H9 (cell line): ENCODE results near the gene ROBO1. TPM values are rescaled to one million over a fixed set of nuclear protein-coding genes. Genes with fewer than 3 reads are reported as not detected.

Experiments
- DNase-seq: peaks from one replicate; pipeline ENCODE4 v3.0.0-alpha.2; 2017
- H2AFZ ChIP-seq: one replicate; pipeline ENCODE4 v1.6.1; 2013; ENCODE audit warnings: mild to moderate bottlenecking, low read length, control low read depth, moderate library complexity
- H2AK5ac ChIP-seq: 2 replicates; pipeline ENCODE4 v1.6.1; 2013; ENCODE audit warnings: low read length, control low read depth, mixed read lengths; ENCODE audit not compliant: insufficient read length
- H2BK120ac ChIP-seq: one replicate; pipeline ENCODE4 v1.6.1; 2013; ENCODE audit warnings: low read depth, mild to moderate bottlenecking, low read length, control low read depth, inconsistent platforms; ENCODE audit not compliant: poor library complexity, severe bottlenecking
- H2BK12ac ChIP-seq: 2 replicates; pipeline ENCODE4 v1.6.1; 2013; ENCODE audit warnings: low read length, control low read depth, mixed read lengths, low read depth; ENCODE audit not compliant: insufficient read length
- H2BK15ac ChIP-seq: 2 replicates; pipeline ENCODE4 v1.6.1; 2013; ENCODE audit warnings: low read depth, low read length, control low read depth
- H2BK20ac ChIP-seq: one replicate; pipeline ENCODE4 v1.6.1; 2013; ENCODE audit warnings: low read depth, mild to moderate bottlenecking, low read length, control low read depth, inconsistent platforms; ENCODE audit not compliant: poor library complexity, severe bottlenecking
- H2BK5ac ChIP-seq: 2 replicates; pipeline ENCODE4 v1.6.1; 2013; ENCODE audit warnings: low read length, control low read depth, mixed read lengths; ENCODE audit not compliant: insufficient read length
- H3K14ac ChIP-seq: 2 replicates; pipeline ENCODE4 v1.6.1; 2013; ENCODE audit warnings: low read length, control low read depth; ENCODE audit not compliant: insufficient read depth
- H3K18ac ChIP-seq: 2 replicates; pipeline ENCODE4 v1.6.1; 2013; ENCODE audit warnings: low read depth, mild to moderate bottlenecking, mixed read lengths, low read length, control low read depth; ENCODE audit not compliant: insufficient read length
- H3K23ac ChIP-seq: 2 replicates; pipeline ENCODE4 v1.6.1; 2013; ENCODE audit warnings: low read length, control low read depth, mixed read lengths, low read depth; ENCODE audit not compliant: insufficient read length
- H3K23me2 ChIP-seq: 2 replicates; pipeline ENCODE4 v1.6.1; 2013; ENCODE audit warnings: low read depth, mild to moderate bottlenecking, mixed read lengths, low read length, control low read depth; ENCODE audit not compliant: insufficient read length, poor library complexity, severe bottlenecking
- H3K27ac ChIP-seq: 2 replicates; pipeline ENCODE4 v1.5.1; 2013; ENCODE audit warnings: low read length, control low read depth, mixed read lengths, low read depth; ENCODE audit not compliant: insufficient read length
- H3K27me3 ChIP-seq: 2 replicates; pipeline ENCODE4 v1.6.1; 2013; ENCODE audit warnings: low read length, control low read depth, inconsistent platforms; ENCODE audit not compliant: insufficient read depth
- H3K4ac ChIP-seq: 2 replicates; pipeline ENCODE4 v1.6.1; 2013; ENCODE audit warnings: low read depth, mild to moderate bottlenecking, control low read depth, inconsistent platforms, low read length, moderate library complexity
- H3K4me1 ChIP-seq: 2 replicates; pipeline ENCODE4 v1.6.1; 2013; ENCODE audit warnings: low read length, control low read depth, inconsistent platforms; ENCODE audit not compliant: insufficient read depth
- H3K4me2 ChIP-seq: 2 replicates; pipeline ENCODE4 v1.6.1; 2013; ENCODE audit warnings: low read length, control low read depth, mixed read lengths; ENCODE audit not compliant: insufficient read length, insufficient read depth
- H3K56ac ChIP-seq: 2 replicates; pipeline ENCODE4 v1.6.1; 2013; ENCODE audit warnings: low read depth, mild to moderate bottlenecking, mixed read lengths, low read length, control low read depth; ENCODE audit not compliant: insufficient read length
- H3K79me1 ChIP-seq: 2 replicates; pipeline ENCODE4 v1.6.1; 2013; ENCODE audit warnings: low read depth, mild to moderate bottlenecking, moderate library complexity, low read length, control low read depth, inconsistent platforms; ENCODE audit not compliant: insufficient read depth, poor library complexity, severe bottlenecking
- H3K79me2 ChIP-seq: 2 replicates; pipeline ENCODE4 v1.6.1; 2013; ENCODE audit warnings: low read length, control low read depth, inconsistent platforms; ENCODE audit not compliant: insufficient read depth
- H3K9ac ChIP-seq: 2 replicates; pipeline ENCODE4 v1.6.1; 2013; ENCODE audit warnings: low read length, control low read depth, mixed read lengths; ENCODE audit not compliant: insufficient read length; ENCODE audit errors: extremely low read depth
- H3K9me3 ChIP-seq: one replicate; pipeline ENCODE4 v1.6.1; 2013; ENCODE audit warnings: low read depth, low read length, inconsistent platforms; ENCODE audit not compliant: control insufficient read depth
- H3T11ph ChIP-seq: one replicate; pipeline ENCODE4 v1.6.1; 2013; ENCODE audit warnings: mild to moderate bottlenecking, low read length, control low read depth, inconsistent platforms
- H4K20me1 ChIP-seq: one replicate; pipeline ENCODE4 v1.6.1; 2013; ENCODE audit not compliant: control insufficient read depth, insufficient read length, insufficient read depth
- H4K5ac ChIP-seq: 2 replicates; pipeline ENCODE4 v1.6.1; 2013; ENCODE audit warnings: low read depth, mild to moderate bottlenecking, mixed read lengths, low read length, control low read depth; ENCODE audit not compliant: insufficient read length
- H4K8ac ChIP-seq: replicated peaks from 2 replicates; pipeline ENCODE4 v1.6.1; 2013; ENCODE audit warnings: low read length, control low read depth, mixed read lengths, low read depth; ENCODE audit not compliant: insufficient read length
- H4K91ac ChIP-seq: 2 replicates; pipeline ENCODE4 v1.6.1; 2013; ENCODE audit warnings: low read depth, mild to moderate bottlenecking, moderate library complexity, mixed read lengths, low read length, control low read depth; ENCODE audit not compliant: insufficient read length
- H3K27ac Mint-ChIP-seq, 3 experiments: 2 replicates in 2 of 3; 3 replicates in 1 of 3; pipeline ENCODE4 v1.8.0; 2020 to 2021; ENCODE audit warnings: mixed read lengths in 3 of 3, mild to moderate bottlenecking in 1 of 3, moderate library complexity in 1 of 3
- H3K27me3 Mint-ChIP-seq: 2 replicates; pipeline ENCODE4 v1.8.0; 2021; ENCODE audit warnings: low read depth, mild to moderate bottlenecking, moderate library complexity, mixed read lengths
- H3K36me3 Mint-ChIP-seq, 3 experiments: 2 replicates in 2 of 3; 3 replicates in 1 of 3; pipeline ENCODE4 v1.8.0; 2020 to 2021; ENCODE audit warnings: low read depth in 3 of 3, mixed read lengths in 3 of 3; ENCODE audit not compliant: insufficient read depth in 1 of 3
- H3K4me1 Mint-ChIP-seq, 2 experiments: 2 replicates each; pipeline ENCODE4 v1.8.0; 2020; ENCODE audit warnings: mixed read lengths in 2 of 2
- H3K4me3 Mint-ChIP-seq, 2 experiments: 2 replicates in 1 of 2; 3 replicates in 1 of 2; pipeline ENCODE4 v1.8.0; 2020 to 2021; ENCODE audit warnings: mild to moderate bottlenecking in 2 of 2, mixed read lengths in 2 of 2, moderate library complexity in 1 of 2
- H3K9me3 Mint-ChIP-seq, 2 experiments: 2 replicates in 1 of 2; 3 replicates in 1 of 2; pipeline ENCODE4 v1.8.0; 2020; ENCODE audit warnings: mild to moderate bottlenecking in 2 of 2, mixed read lengths in 2 of 2, moderate library complexity in 1 of 2
- WGBS: extraction: QIAGEN DNeasy Blood & Tissue Kit; methylation state at CpG from one replicate; pipeline ENCODE4 v1.1.7; 2013; ENCODE audit warnings: missing lambda C conversion rate, low lambda C conversion rate, mixed read lengths; ENCODE audit not compliant: insufficient read length; ENCODE audit errors: extremely low coverage; 5-methylcytosine and 5-hydroxymethylcytosine counted together
- total RNA-seq: library from RNA; stranded (reverse); gene quantifications from 2 replicates; pipeline ENCODE4 v1.2.1, GENCODE V29; 2021
- TF ChIP-seq, protein P1 (sequence below): fragments of 200-600 bp; sonication (generic); conservative IDR thresholded peaks from 3 replicates; pipeline ENCODE4 v1.8.0; 2021; ENCODE audit warnings: antibody characterized with exemption, mild to moderate bottlenecking

The ROBO1 gene
- total RNA-seq, 1 experiment from 2014 or later: 62.7 TPM

- H3K4me2 ChIP-seq: no peak overlapping the region
- no peaks in the 10 kb centered on the region for H3K9me3 ChIP-seq
- no CpG with 5 or more reads among the region's 3 CpGs for WGBS
- H3K14ac ChIP-seq: no peak overlapping the region
- no peak overlapping the region for H2AK5ac ChIP-seq
- H4K5ac ChIP-seq: no peak overlapping the region
- H3K4ac ChIP-seq: no peak overlapping the region
- no peak overlapping the region for H3K27ac Mint-ChIP-seq
- no peak overlapping the region for H3K23ac ChIP-seq
- H2BK20ac ChIP-seq: no peak overlapping the region
- H3K9ac ChIP-seq: no peak overlapping the region
- no peaks in the 10 kb centered on the region for H3K79me2 ChIP-seq
- H2BK5ac ChIP-seq: no peak overlapping the region
- TF ChIP-seq, protein P1, sequence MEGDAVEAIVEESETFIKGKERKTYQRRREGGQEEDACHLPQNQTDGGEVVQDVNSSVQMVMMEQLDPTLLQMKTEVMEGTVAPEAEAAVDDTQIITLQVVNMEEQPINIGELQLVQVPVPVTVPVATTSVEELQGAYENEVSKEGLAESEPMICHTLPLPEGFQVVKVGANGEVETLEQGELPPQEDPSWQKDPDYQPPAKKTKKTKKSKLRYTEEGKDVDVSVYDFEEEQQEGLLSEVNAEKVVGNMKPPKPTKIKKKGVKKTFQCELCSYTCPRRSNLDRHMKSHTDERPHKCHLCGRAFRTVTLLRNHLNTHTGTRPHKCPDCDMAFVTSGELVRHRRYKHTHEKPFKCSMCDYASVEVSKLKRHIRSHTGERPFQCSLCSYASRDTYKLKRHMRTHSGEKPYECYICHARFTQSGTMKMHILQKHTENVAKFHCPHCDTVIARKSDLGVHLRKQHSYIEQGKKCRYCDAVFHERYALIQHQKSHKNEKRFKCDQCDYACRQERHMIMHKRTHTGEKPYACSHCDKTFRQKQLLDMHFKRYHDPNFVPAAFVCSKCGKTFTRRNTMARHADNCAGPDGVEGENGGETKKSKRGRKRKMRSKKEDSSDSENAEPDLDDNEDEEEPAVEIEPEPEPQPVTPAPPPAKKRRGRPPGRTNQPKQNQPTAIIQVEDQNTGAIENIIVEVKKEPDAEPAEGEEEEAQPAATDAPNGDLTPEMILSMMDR: no peak
- no peak overlapping the region for H3K18ac ChIP-seq
- H4K20me1 ChIP-seq: no peaks in the 10 kb centered on the region
- no peak overlapping the region for H2BK15ac ChIP-seq
- H3K27ac ChIP-seq: no peak overlapping the region
- H3K36me3 Mint-ChIP-seq: no peaks in the 10 kb centered on the region
- no peak overlapping the region for H2BK12ac ChIP-seq
- no peak overlapping the region for H4K8ac ChIP-seq
- H3K27me3 ChIP-seq: no peaks in the 10 kb centered on the region
- no peaks in the 10 kb centered on the region for H3K4me1 Mint-ChIP-seq
- H2AFZ ChIP-seq: no peak overlapping the region
- DNase-seq: no peak
- H3K79me1 ChIP-seq: no peaks in the 10 kb centered on the region
- no peaks in the 10 kb centered on the region for H3K9me3 Mint-ChIP-seq
- H2BK120ac ChIP-seq: no peak overlapping the region
- no peaks in the 10 kb centered on the region for H3K27me3 Mint-ChIP-seq
- H3K56ac ChIP-seq: no peak overlapping the region
- no peak overlapping the region for H3T11ph ChIP-seq
- no peaks in the 10 kb centered on the region for H3K23me2 ChIP-seq
- no peaks in the 10 kb centered on the region for H3K4me1 ChIP-seq
- H3K4me3 Mint-ChIP-seq: no peak overlapping the region
- no peak overlapping the region for H4K91ac ChIP-seq
Observed at GRCh38 chr3:79654019-79654418, 113.8 kb downstream of the ROBO1 start.
